SU-DHL-6 (cell line): ENCODE data around the gene RRP9.

Source experiments
- CTCF ChIP-seq: fragments of 200-600 bp; sonication (generic); IDR thresholded peaks from one replicate; pipeline ENCODE4 v1.5.1; 2017; ENCODE audit warnings: antibody characterized with exemption, mild to moderate bottlenecking, low read length, moderate library complexity; ENCODE audit not compliant: insufficient read depth, poor library complexity, severe bottlenecking
- EZH2phosphoT487 ChIP-seq: fragments of 200-600 bp; sonication (generic), shearing (Covaris generic); conservative IDR thresholded peaks from 2 replicates; pipeline ENCODE4 v1.6.1; 2018; ENCODE audit warnings: mild to moderate bottlenecking, antibody characterized with exemption, low read length, moderate library complexity, mixed read lengths

- TF ChIP-seq CTCF (no peak), EZH2phosphoT487 (no peak)
Observed at GRCh38 chr3:51888463-51889105, 53.1 kb downstream of the RRP9 start.
